H1 (cell line): Measurements from ENCODE around the gene SLC39A6. TPM values are rescaled to one million over a fixed set of nuclear protein-coding genes. Genes with fewer than 3 reads are reported as not detected.
A peak's percentile ranks its signal among the peaks of the same experiment; 100 is the strongest.

Source experiments
- CTCF ChIA-PET: fragments of 300-600 bp; sonication (Branson Sonifier 250); formaldehyde crosslinking; loops from one replicate; lab custom pipeline; 2021; ENCODE audit not compliant: partially characterized antibody; lab: Charles Lee
- POLR2A ChIA-PET: fragments of 300-600 bp; sonication (Branson Sonifier 250); formaldehyde crosslinking; loops from one replicate; lab custom pipeline; 2021; ENCODE audit warnings: inconsistent platforms; ENCODE audit not compliant: partially characterized antibody; lab: Charles Lee
- DNase-seq, 2 experiments: peaks; one replicate each; pipeline versions ENCODE4 v3.0.0 to v3.0.0-alpha.2; 2010 to 2022; ENCODE audit warnings: low spot score in 2 of 2, low read depth in 1 of 2, mixed read lengths in 1 of 2
- FAIRE-seq: peaks from 2 replicates; lab custom pipeline; 2011; peaks lifted over from hg19 to GRCh38; lab: Jason Lieb, UNC
- H2AFZ ChIP-seq: 2 replicates; pipeline ENCODE4 v1.8.1; 2012; ENCODE audit warnings: low read length, inconsistent platforms
- H2AK5ac ChIP-seq: 2 replicates; pipeline ENCODE4 v1.6.1; 2013; ENCODE audit warnings: low read depth, low read length
- H2BK120ac ChIP-seq: replicated peaks from 2 replicates; pipeline ENCODE3; 2013; ENCODE audit warnings: low read depth, low read length, inconsistent platforms
- H2BK12ac ChIP-seq: 2 replicates; pipeline ENCODE4 v1.6.1; 2013; ENCODE audit warnings: low read depth, low read length
- H2BK15ac ChIP-seq: 2 replicates; pipeline ENCODE4 v1.6.1; 2013; ENCODE audit warnings: low read length
- H2BK20ac ChIP-seq: 2 replicates; pipeline ENCODE4 v1.6.1; 2013; ENCODE audit warnings: low read length
- H2BK5ac ChIP-seq: 2 replicates; pipeline ENCODE4 v1.6.1; 2013; ENCODE audit warnings: low read depth, low read length
- H3K14ac ChIP-seq: 2 replicates; pipeline ENCODE4 v1.6.1; 2013; ENCODE audit warnings: inconsistent platforms; ENCODE audit not compliant: insufficient read length
- H3K18ac ChIP-seq: 2 replicates; pipeline ENCODE4 v1.6.1; 2013; ENCODE audit warnings: low read length; ENCODE audit errors: extremely low read depth
- H3K23ac ChIP-seq: 2 replicates; pipeline ENCODE4 v1.6.1; 2013; ENCODE audit warnings: inconsistent platforms; ENCODE audit not compliant: insufficient read length
- H3K23me2 ChIP-seq: 2 replicates; pipeline ENCODE4 v1.6.1; 2013; ENCODE audit warnings: low read depth, low read length
- H3K27ac ChIP-seq: 2 replicates; pipeline ENCODE4 v1.6.1; 2011; ENCODE audit warnings: low read depth, low read length, inconsistent platforms
- H3K27me3 ChIP-seq, 4 experiments: replicated peaks in 1 of 4; 1 replicate in 1 of 4; 2 replicates in 3 of 4; pipeline versions ENCODE4 v1.6.1 to v1.8.1; 2011 to 2013; ENCODE audit warnings: low read length in 3 of 4, mild to moderate bottlenecking in 3 of 4, inconsistent platforms in 2 of 4, mixed read lengths in 2 of 4, moderate library complexity in 1 of 4; ENCODE audit not compliant: control insufficient read depth in 3 of 4, insufficient read depth in 3 of 4; ENCODE audit errors: extremely low read depth in 1 of 4
- H3K36me3 ChIP-seq, 4 experiments: 2 replicates each; pipeline versions ENCODE4 v1.6.1 to v1.8.1; 2011 to 2013; ENCODE audit warnings: mild to moderate bottlenecking in 4 of 4, low read length in 3 of 4, moderate library complexity in 2 of 4, control low read depth in 1 of 4, inconsistent platforms in 1 of 4; ENCODE audit not compliant: insufficient read depth in 4 of 4, control insufficient read depth in 2 of 4
- H3K4ac ChIP-seq: replicated peaks from 2 replicates; pipeline ENCODE3; 2013; ENCODE audit warnings: low read length, low read depth, mixed read lengths, inconsistent platforms; ENCODE audit not compliant: insufficient read length
- H3K4me1 ChIP-seq, 4 experiments: replicated peaks in 1 of 4; 1 replicate in 1 of 4; 2 replicates in 3 of 4; pipeline versions ENCODE4 v1.6.1 to v1.8.1; 2011 to 2013; ENCODE audit warnings: low read length in 3 of 4, inconsistent platforms in 2 of 4, mixed read lengths in 1 of 4; ENCODE audit not compliant: insufficient read depth in 4 of 4, control insufficient read depth in 3 of 4
- H3K4me2 ChIP-seq, 2 experiments: 2 replicates each; pipeline versions ENCODE4 v1.6.1 to v1.8.1; 2011 to 2013; ENCODE audit warnings: low read depth in 2 of 2, low read length in 2 of 2, control low read depth in 1 of 2, inconsistent platforms in 1 of 2, mild to moderate bottlenecking in 1 of 2; ENCODE audit not compliant: insufficient read depth in 1 of 2
- H3K4me3 ChIP-seq, 4 experiments: fragments of 200-600, 300-600 bp in 1 of 4; sonication (generic), shearing (Covaris generic), sonication (Bioruptor Twin) in 1 of 4; 2 replicates each; pipeline versions ENCODE4 v1.5.1 to v1.8.1; 2011 to 2016; ENCODE audit warnings: low read length in 4 of 4, low read depth in 3 of 4, control low read depth in 2 of 4, inconsistent platforms in 2 of 4, mild to moderate bottlenecking in 2 of 4, mixed read lengths in 1 of 4, moderate library complexity in 1 of 4; ENCODE audit not compliant: insufficient read depth in 2 of 4; ENCODE audit errors: extremely low read depth in 1 of 4
- H3K56ac ChIP-seq: replicated peaks from 2 replicates; pipeline ENCODE3; 2013; ENCODE audit warnings: low read depth, mild to moderate bottlenecking, mixed read lengths, low read length, inconsistent platforms; ENCODE audit not compliant: insufficient read length
- H3K79me1 ChIP-seq: 2 replicates; pipeline ENCODE4 v1.6.1; 2013; ENCODE audit warnings: low read depth, low read length, control low read depth
- H3K79me2 ChIP-seq, 2 experiments: 2 replicates each; pipeline versions ENCODE4 v1.6.1 to v1.8.1; 2012 to 2013; ENCODE audit warnings: low read length in 2 of 2, mild to moderate bottlenecking in 2 of 2, inconsistent platforms in 1 of 2; ENCODE audit not compliant: insufficient read depth in 2 of 2, control insufficient read depth in 1 of 2
- H3K9ac ChIP-seq, 4 experiments: replicated peaks in 1 of 4; 1 replicate in 1 of 4; 2 replicates in 3 of 4; pipeline versions ENCODE4 v1.6.1 to v1.8.1; 2011 to 2013; ENCODE audit warnings: low read depth in 3 of 4, low read length in 3 of 4, control low read depth in 2 of 4, mild to moderate bottlenecking in 2 of 4, moderate library complexity in 2 of 4, inconsistent platforms in 1 of 4; ENCODE audit errors: extremely low read depth in 1 of 4
- H3K9me3 ChIP-seq, 2 experiments: 2 replicates each; pipeline versions ENCODE4 v1.6.1 to v1.8.1; 2012 to 2013; ENCODE audit warnings: mild to moderate bottlenecking in 2 of 2, moderate library complexity in 2 of 2, control low read depth in 1 of 2, inconsistent platforms in 1 of 2, low read depth in 1 of 2, low read length in 1 of 2, mixed read lengths in 1 of 2; ENCODE audit not compliant: insufficient read depth in 2 of 2
- H4K20me1 ChIP-seq, 2 experiments: replicated peaks in 1 of 2; 2 replicates each; pipeline versions ENCODE3 to v1.8.1; 2011 to 2013; ENCODE audit warnings: inconsistent platforms in 2 of 2, low read length in 2 of 2, mild to moderate bottlenecking in 1 of 2; ENCODE audit not compliant: insufficient read depth in 2 of 2, control insufficient read depth in 1 of 2
- H4K5ac ChIP-seq: 2 replicates; pipeline ENCODE4 v1.6.1; 2013; ENCODE audit warnings: low read length, low read depth, mixed read lengths, inconsistent platforms; ENCODE audit not compliant: insufficient read length
- H4K8ac ChIP-seq: 2 replicates; pipeline ENCODE4 v1.8.0; 2013; ENCODE audit warnings: mild to moderate bottlenecking, moderate library complexity, low read length, inconsistent platforms; ENCODE audit not compliant: insufficient read depth; ENCODE audit errors: extremely low read depth
- H4K91ac ChIP-seq: replicated peaks from 2 replicates; pipeline ENCODE3; 2013; ENCODE audit warnings: low read length, mixed read lengths, inconsistent platforms; ENCODE audit not compliant: insufficient read length
- GABPA ChIP-seq: IDR thresholded peaks from 2 replicates; pipeline ENCODE4 v1.6.1; 2011; ENCODE audit warnings: mild to moderate bottlenecking, low read length, moderate library complexity, borderline replicate concordance; ENCODE audit not compliant: insufficient read depth
- GTF2F1 ChIP-seq: IDR thresholded peaks from 2 replicates; pipeline ENCODE4 v1.6.1; 2012; ENCODE audit warnings: low read depth, low read length, improper control_type of control experiment, borderline replicate concordance
- KDM1A ChIP-seq: fragments of 200-600, 300-600 bp; sonication (generic); IDR thresholded peaks from 2 replicates; pipeline ENCODE4 v1.7.1; 2016; ENCODE audit warnings: mild to moderate bottlenecking, low read length, borderline replicate concordance
- SIX5 ChIP-seq: IDR thresholded peaks from 2 replicates; pipeline ENCODE4 v1.6.1; 2011; ENCODE audit warnings: mild to moderate bottlenecking, low read depth, low read length
- YY1 ChIP-seq: IDR thresholded peaks from 2 replicates; pipeline ENCODE4 v1.6.1; 2011; ENCODE audit warnings: low read depth, mild to moderate bottlenecking, low read length
- ZNF274 ChIP-seq: IDR thresholded peaks from 2 replicates; pipeline ENCODE4 v1.7.0; 2012; ENCODE audit warnings: low read length, borderline replicate concordance; ENCODE audit errors: extremely low read depth
- WGBS, 2 experiments: shearing (Covaris generic) in 1 of 2; methylation state at CpG; one replicate each; pipeline versions ENCODE4 v1.1.6 to v1.1.7; 2013 to 2015; ENCODE audit warnings: low lambda C conversion rate in 2 of 2, mixed read lengths in 2 of 2, inconsistent platforms in 1 of 2, low coverage in 1 of 2, missing lambda C conversion rate in 1 of 2; ENCODE audit not compliant: insufficient replicate concordance in 2 of 2, insufficient coverage in 1 of 2, insufficient read length in 1 of 2; ENCODE audit errors: extremely low coverage in 1 of 2, missing lambda C conversion rate in 1 of 2; 5-methylcytosine and 5-hydroxymethylcytosine counted together
- polyA plus RNA-seq, 7 experiments: library from polyadenylated mRNA; depleted of rRNA in 3 of 7; stranded (reverse) in 5 of 7; unstranded in 2 of 7; fragments of >200 nt in 5 of 7; fragments of 200-250 nt in 2 of 7; gene quantifications; 1 replicate in 5 of 7; 2 replicates in 1 of 7; 4 replicates in 1 of 7; pipeline versions ENCODE4 v1.2.1 to v1.2.3, GENCODE V29; 2011 to 2013; ENCODE audit warnings: missing spikeins in 2 of 7, mixed read lengths in 2 of 7
- total RNA-seq: library from RNA; stranded (reverse); fragmentation: NEBNext Ultra II Directional; extraction: Animal tissue kit (Norgen Biotek cat#: 25700); gene quantifications from 2 replicates; pipeline ENCODE4 v1.2.1, GENCODE V29; 2021

Gene SLC39A6
- total and polyA plus RNA-seq, 2 of the 8 experiments (the other 6 are each of a cell fraction or from before 2014, with no cell fraction given): 36.8 to 55.4 TPM

- H3K4ac ChIP-seq: no peak overlapping the region
- H4K8ac ChIP-seq: no peak overlapping the region
- no peaks in the 10 kb centered on the region for H3K4me1 ChIP-seq
- H4K20me1 ChIP-seq: no peaks in the 10 kb centered on the region
- H3K79me1 ChIP-seq: no peaks in the 10 kb centered on the region
- H3K27me3 ChIP-seq: no peaks in the 10 kb centered on the region
- H4K91ac ChIP-seq: no peak overlapping the region
- H2BK120ac ChIP-seq: no peak overlapping the region
- no peaks in the 10 kb centered on the region for H3K23me2 ChIP-seq
- no peak overlapping the region for H4K5ac ChIP-seq
- no peaks in the 10 kb centered on the region for H3K79me2 ChIP-seq
- DNase-seq: no peak
- H3K36me3 ChIP-seq: no peaks in the 10 kb centered on the region
- no peak for FAIRE-seq
- no peaks in the 10 kb centered on the region for H3K9me3 ChIP-seq
- no peak overlapping the region for H2BK15ac ChIP-seq
- POLR2A ChIA-PET: interaction anchor here (1.4 kb wide), 1 partner anchor 18 kb away, joined by 3 read pairs; the partner anchor contains the start of gene RPRD1A
- no peak overlapping the region for H3K56ac ChIP-seq
- H3K23ac ChIP-seq: no peak overlapping the region
- no peak overlapping the region for H3K18ac ChIP-seq
- H3K14ac ChIP-seq: no peak overlapping the region
- H3K4me2 ChIP-seq: no peak overlapping the region
- WGBS, 2 experiments: 80% methylated on average over 8 of the region's 8 CpGs; no CpG with 5 or more reads in 1 of the 2 experiments
- no peak overlapping the region for H2BK20ac ChIP-seq
- CTCF ChIA-PET: interaction anchor here (0.6 to 1.9 kb wide), 7 partner anchors 9 to 81 kb away, joined by 3 to 25 read pairs (median 4); no protein-coding TSS in a partner anchor
- no peak overlapping the region for H2BK5ac ChIP-seq
- no peak overlapping the region for H2AK5ac ChIP-seq
- H3K27ac ChIP-seq: no peak overlapping the region
- H3K9ac ChIP-seq: no peak overlapping the region
- H2AFZ ChIP-seq: 0 out of 2 replicates have a peak overlapping the region, but pooled peaks have one; percentile 20
- no peak overlapping the region for H2BK12ac ChIP-seq
- no peak overlapping the region for H3K4me3 ChIP-seq
- TF ChIP-seq GABPA (no peak), ZNF274 (no peak), YY1 (no peak), GTF2F1 (no peak), KDM1A (no peak), SIX5 (no peak)
Observed at GRCh38 chr18:36086186-36086585, 43.0 kb downstream of the SLC39A6 start.
